Upper lobe of right lung (tissue), 1 donor: Measurements from ENCODE around the gene NCOR1. TPM values are rescaled to one million over a fixed set of nuclear protein-coding genes. Genes with fewer than 3 reads are reported as not detected.
"Not testable (repeated sequence)": the region's sequence is repeated elsewhere in the genome, so short reads cannot be mapped to it uniquely, and the experiment has no call there.

Experiments used
- ATAC-seq: fragments of 200-7000 bp; cut with Tn5 transposase; one replicate; pipeline ENCODE4 v1.9.1; 2020; ENCODE audit warnings: mild to moderate bottlenecking, moderate library complexity
- DNase-seq: peaks from one replicate; pipeline ENCODE4 v3.0.0-alpha.2; 2020
- H3K27ac ChIP-seq: fragments of 200-600 bp; one replicate; pipeline ENCODE4 v1.8.0; 2022
- H3K27me3 ChIP-seq: fragments of 200-600 bp; one replicate; pipeline ENCODE4 v1.8.0; 2022; ENCODE audit warnings: mild to moderate bottlenecking
- H3K36me3 ChIP-seq: fragments of 200-600 bp; one replicate; pipeline ENCODE4 v1.8.0; 2022
- H3K4me1 ChIP-seq: fragments of 200-600 bp; one replicate; pipeline ENCODE4 v1.8.0; 2022
- H3K4me3 ChIP-seq: fragments of 200-600 bp; one replicate; pipeline ENCODE4 v1.8.0; 2022; ENCODE audit warnings: mild to moderate bottlenecking
- H3K9me3 ChIP-seq: fragments of 200-600 bp; one replicate; pipeline ENCODE4 v1.8.0; 2022
- intact Hi-C: fragments of 100-400 bp; cut with DNase I; formaldehyde crosslinking; loops from one replicate; pipeline ENCODE4 v1.11.0; 2022
- total RNA-seq: library from RNA; stranded (reverse); fragmentation: NEBNext Ultra II Directional; extraction: Animal tissue kit (Norgen Biotek cat#: 25700); gene quantifications from one replicate; pipeline ENCODE4 v1.2.1, GENCODE V29; 2021
- TF ChIP-seq, protein P1 (sequence below): fragments of 200-600 bp; IDR thresholded peaks from one replicate; pipeline ENCODE4 v1.8.0; 2022; ENCODE audit warnings: antibody characterized with exemption
- donor health status: DM: no; HTN: yes; CAD: no; lungs with severe emphysema.

The NCOR1 gene
- total RNA-seq, 1 donor from 2014 or later = 138 TPM

DNA sequence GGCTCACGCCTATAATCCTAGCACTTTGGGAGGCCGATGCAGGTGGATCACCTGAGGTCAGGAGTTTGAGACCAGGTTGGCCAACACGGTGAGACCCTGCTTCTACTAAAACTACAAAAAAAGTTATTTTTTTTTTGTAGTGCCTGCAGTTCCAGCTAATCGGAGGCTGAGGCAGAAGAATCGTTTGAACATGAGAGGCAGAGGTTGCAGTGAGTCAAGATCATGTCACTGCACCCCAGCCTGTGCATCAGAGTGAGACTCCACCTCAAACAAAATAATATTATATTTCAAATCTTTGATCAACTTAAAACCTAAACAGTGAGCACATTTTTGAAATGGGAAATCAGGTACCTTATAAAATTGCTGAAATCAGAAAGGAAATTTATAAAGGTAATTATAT is 36.5 kb downstream of the NCOR1 start:
- Histone ChIP-seq H3K4me1 (no peaks in the 10 kb centered on the region), H3K27me3 (no peaks in the 10 kb centered on the region), H3K27ac (no peak overlapping the region), H3K9me3 (no peaks in the 10 kb centered on the region), H3K4me3 (no peak overlapping the region), H3K36me3 (no peaks in the 10 kb centered on the region)
- ATAC-seq (no peak), DNase-seq (no peak)
- intact Hi-C loops = no loop called here
- TF ChIP-seq, protein P1, sequence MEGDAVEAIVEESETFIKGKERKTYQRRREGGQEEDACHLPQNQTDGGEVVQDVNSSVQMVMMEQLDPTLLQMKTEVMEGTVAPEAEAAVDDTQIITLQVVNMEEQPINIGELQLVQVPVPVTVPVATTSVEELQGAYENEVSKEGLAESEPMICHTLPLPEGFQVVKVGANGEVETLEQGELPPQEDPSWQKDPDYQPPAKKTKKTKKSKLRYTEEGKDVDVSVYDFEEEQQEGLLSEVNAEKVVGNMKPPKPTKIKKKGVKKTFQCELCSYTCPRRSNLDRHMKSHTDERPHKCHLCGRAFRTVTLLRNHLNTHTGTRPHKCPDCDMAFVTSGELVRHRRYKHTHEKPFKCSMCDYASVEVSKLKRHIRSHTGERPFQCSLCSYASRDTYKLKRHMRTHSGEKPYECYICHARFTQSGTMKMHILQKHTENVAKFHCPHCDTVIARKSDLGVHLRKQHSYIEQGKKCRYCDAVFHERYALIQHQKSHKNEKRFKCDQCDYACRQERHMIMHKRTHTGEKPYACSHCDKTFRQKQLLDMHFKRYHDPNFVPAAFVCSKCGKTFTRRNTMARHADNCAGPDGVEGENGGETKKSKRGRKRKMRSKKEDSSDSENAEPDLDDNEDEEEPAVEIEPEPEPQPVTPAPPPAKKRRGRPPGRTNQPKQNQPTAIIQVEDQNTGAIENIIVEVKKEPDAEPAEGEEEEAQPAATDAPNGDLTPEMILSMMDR = no peak

DNA sequence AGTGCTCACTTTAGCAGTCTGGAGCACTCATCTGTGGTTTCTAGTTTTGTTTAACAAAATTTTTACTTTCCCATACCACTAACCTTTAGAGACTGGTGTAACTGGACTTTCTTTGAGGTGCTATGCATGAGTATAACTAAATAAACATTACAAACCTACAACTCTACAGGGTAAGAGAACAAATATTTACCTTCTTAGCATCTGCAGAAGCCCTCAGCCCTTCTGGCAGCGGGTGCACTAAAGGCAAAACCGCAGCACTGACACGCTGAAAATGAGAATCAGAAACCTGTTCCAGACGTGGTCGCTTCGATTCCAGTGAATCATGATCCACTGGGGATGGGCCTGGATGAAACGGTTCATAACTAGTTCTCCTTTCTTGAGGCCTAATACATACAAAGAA is 43.7 kb downstream of the NCOR1 start:
- Histone ChIP-seq H3K36me3 (peaks cover 30% of the 10 kb centered on the region), H3K4me1 (no peaks in the 10 kb centered on the region), H3K4me3 (no peak overlapping the region), H3K27me3 (no peaks in the 10 kb centered on the region), H3K27ac (no peak overlapping the region), H3K9me3 (no peaks in the 10 kb centered on the region)
- DNase-seq (no peak), ATAC-seq (peak; percentile 84)
- TF ChIP-seq, protein P1 = no peak
- intact Hi-C loops = no loop called here

DNA sequence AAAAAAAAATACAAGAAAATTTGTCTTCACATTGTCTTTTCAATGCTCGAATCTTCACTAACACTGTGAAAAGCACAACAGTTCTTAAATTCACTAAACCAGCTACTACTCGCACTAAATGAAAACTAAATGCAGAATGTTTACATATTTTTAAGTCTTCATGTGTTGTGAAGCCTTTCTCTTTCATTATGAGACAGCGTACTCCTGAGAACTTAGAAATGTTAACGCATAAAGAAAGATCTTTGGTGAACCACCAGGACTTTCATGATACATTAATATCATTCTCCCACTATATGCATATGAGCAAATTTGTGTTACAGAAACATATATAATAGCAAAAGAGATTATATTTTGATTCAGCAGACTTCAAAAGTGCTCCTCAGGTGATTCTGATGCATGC is 48.6 kb downstream of the NCOR1 start:
- H3K27ac ChIP-seq, H3K4me1 ChIP-seq, H3K9me3 ChIP-seq, H3K27me3 ChIP-seq, H3K4me3 ChIP-seq, intact Hi-C loops, DNase-seq, ATAC-seq: not testable (repeated sequence)
- peaks cover 23% of the 10 kb centered on the region for H3K36me3 ChIP-seq

DNA sequence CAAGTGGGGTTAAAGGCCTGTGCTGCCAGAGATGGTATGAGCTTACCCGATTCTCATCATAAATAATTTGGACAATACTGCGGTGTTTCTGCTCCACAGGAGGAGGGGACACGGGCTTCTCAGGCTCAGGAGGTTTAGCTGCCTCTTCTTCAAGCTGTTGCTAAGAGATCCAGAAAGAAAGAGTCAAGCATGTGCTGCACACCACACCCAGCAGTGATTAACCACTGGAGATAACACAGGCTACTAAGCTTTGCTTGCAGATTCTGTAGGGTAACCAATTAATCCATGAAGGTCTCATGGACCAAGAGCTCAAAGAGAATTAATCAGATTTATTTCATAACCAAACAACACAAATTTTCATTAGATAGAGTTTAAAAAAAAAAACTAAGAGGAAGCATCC is 56.6 kb downstream of the NCOR1 start:
- no peak for DNase-seq

DNA sequence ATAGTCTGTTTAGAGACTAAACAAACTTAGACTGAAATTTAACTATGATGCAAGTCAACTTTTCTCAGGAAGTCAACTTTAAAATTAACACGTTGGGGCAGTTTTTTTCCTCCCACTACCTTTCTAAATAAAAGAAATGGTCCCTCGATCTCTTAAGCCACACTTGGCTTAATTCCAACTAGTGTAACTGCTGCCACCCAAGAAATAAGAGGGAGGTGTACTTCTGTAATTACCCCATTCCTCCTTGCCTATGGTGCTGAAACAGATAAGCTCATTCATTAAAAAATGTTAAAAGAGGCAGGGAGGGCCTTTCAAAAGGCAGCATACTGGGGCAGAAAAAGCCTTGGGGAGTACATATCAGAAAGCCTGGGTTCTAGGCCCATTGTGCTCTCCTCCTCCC is 59.8 kb downstream of the NCOR1 start:
- Histone ChIP-seq H3K36me3 (peaks cover 83% of the 10 kb centered on the region), H3K9me3 (no peaks in the 10 kb centered on the region), H3K27ac (no peak overlapping the region), H3K4me1 (no peaks in the 10 kb centered on the region), H3K27me3 (no peaks in the 10 kb centered on the region), H3K4me3 (no peak overlapping the region)
- intact Hi-C loops = no loop called here
- ATAC-seq (no peak), DNase-seq (no peak)
- TF ChIP-seq, protein P1 = no peak

More for the DNA sequence above, 56.6 kb downstream of the NCOR1 start:
- Histone ChIP-seq H3K4me3 (no peak overlapping the region), H3K4me1 (no peaks in the 10 kb centered on the region), H3K9me3 (no peaks in the 10 kb centered on the region), H3K36me3 (peaks cover 57% of the 10 kb centered on the region), H3K27me3 (no peaks in the 10 kb centered on the region), H3K27ac (no peak overlapping the region)
- TF ChIP-seq, protein P1 = no peak
- intact Hi-C loops = no loop called here
- ATAC-seq = no peak

DNA sequence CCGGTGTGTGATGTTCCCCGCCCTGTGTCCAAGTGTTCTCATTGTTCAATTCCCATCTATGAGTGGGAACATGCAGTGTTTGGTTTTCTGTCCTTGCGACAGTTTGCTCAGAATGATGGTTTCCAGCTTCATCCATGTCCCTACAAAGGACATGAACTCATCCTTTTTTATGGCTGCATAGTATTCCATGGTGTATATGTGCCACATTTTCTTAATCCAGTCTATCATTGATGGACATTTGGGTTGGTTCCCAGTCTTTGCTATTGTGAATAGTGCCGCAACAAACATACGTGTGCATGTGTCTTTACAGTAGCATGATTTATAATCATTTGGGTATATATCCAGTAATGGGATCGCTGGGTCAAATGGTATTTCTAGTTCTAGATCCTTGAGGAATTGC is 63.0 kb downstream of the NCOR1 start:
- peaks cover 84% of the 10 kb centered on the region for H3K36me3 ChIP-seq
- H3K27me3 ChIP-seq, H3K9me3 ChIP-seq, ATAC-seq, H3K4me3 ChIP-seq, H3K27ac ChIP-seq, H3K4me1 ChIP-seq, intact Hi-C loops, DNase-seq: not testable (repeated sequence)

DNA sequence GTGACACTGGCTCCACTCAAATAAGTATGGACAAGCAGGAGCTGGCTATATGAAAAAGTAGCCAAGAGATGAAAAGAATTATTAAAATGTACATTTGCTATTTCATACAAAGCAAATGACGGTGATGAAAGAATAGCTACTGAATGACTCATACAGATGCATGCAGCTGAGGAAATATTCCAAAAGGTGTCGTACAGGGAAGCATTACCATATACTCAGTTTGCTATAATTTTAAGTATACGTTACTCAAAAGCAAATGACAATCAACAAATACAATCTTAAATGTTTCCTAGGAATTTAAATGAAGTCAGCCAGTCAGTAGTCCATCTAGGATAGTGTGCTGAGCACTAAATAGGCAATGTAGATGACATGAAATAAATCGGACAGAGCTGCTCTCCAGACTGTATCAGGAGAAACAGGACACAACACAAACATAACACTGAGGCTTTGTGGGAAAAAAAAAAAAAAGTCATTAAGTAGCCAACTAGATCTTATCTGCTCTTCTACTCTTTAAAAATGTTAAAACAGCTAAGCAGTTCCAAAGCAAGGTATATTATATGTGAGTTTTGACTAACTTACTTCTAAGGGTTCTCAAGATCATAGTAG is 65.0 kb downstream of the NCOR1 start:
- ATAC-seq (no peak), DNase-seq (no peak)
- peaks cover 78% of the 10 kb centered on the region for H3K36me3 ChIP-seq
- intact Hi-C loops = no loop called here
- no peaks in the 10 kb centered on the region for H3K4me1 ChIP-seq
- TF ChIP-seq, protein P1 = no peak
- no peak overlapping the region for H3K4me3 ChIP-seq
- H3K9me3 ChIP-seq = no peaks in the 10 kb centered on the region
- H3K27ac ChIP-seq = no peak overlapping the region
- no peaks in the 10 kb centered on the region for H3K27me3 ChIP-seq
